Gastrocnemius medialis (tissue), 4 donors: ENCODE measurements around the gene GALNT6.

Experiments
- CTCF ChIP-seq, 5 experiments: fragments of 450-650 bp in 3 of 5; fragments of 200-600 bp in 2 of 5; sonication (generic) in 2 of 5; IDR thresholded peaks in 4 of 5; conservative IDR thresholded peaks in 1 of 5; 1 replicate in 4 of 5; 2 replicates in 1 of 5; pipeline ENCODE4 v1.5.1; 2016 to 2019; ENCODE audit warnings: antibody characterized with exemption in 5 of 5, mild to moderate bottlenecking in 3 of 5, moderate library complexity in 3 of 5
- POLR2A ChIP-seq, 2 donors: fragments of 450-650 bp; IDR thresholded peaks; one replicate each; pipeline ENCODE4 v1.6.1; 2017; ENCODE audit warnings: antibody characterized with exemption in 2 of 2, mild to moderate bottlenecking in 2 of 2, moderate library complexity in 2 of 2

GRCh38 chr12:51320695-51321320, 70.4 kb downstream of the GALNT6 start:
- no peak for TF ChIP-seq CTCF (IDR thresholded peaks at IDR 0.05 in 4 of 5, conservative IDR thresholded peaks at IDR 0.05 in 1 of 5)
- TF ChIP-seq POLR2A (IDR thresholded peaks at IDR 0.05): no peak
